ENCODE measurements around the gene ARHGAP42.

Gene ARHGAP42

GRCh38 chr11:100833276-100833675 is 146.2 kb downstream of the ARHGAP42 start:
- DNase-seq (ENCODE audit: low read depth), result no peak

GRCh38 chr11:100835854-100836253 is 148.8 kb downstream of the ARHGAP42 start:
- no peak for DNase-seq (ENCODE audit: low read depth)

- DNase-seq (ENCODE audit: low read depth), result no peak
Observed at GRCh38 chr11:100837311-100837710, 150.2 kb downstream of the ARHGAP42 start.

GRCh38 chr11:100841711-100842407 is 154.8 kb downstream of the ARHGAP42 start:
- DNase-seq (ENCODE audit: low read depth), result no peak

- DNase-seq (ENCODE audit: low read depth), result no peak
Observed at GRCh38 chr11:100847696-100848216, 160.7 kb downstream of the ARHGAP42 start.

- peak; percentile 54 for DNase-seq (ENCODE audit: low read depth)
Observed at GRCh38 chr11:100849009-100849900, 162.2 kb downstream of the ARHGAP42 start.

GRCh38 chr11:100849901-100850235 is 162.8 kb downstream of the ARHGAP42 start:
- DNase-seq (ENCODE audit: low read depth), result no peak

GRCh38 chr11:100851147-100851546 is 164.1 kb downstream of the ARHGAP42 start:
- peak; percentile 85 for DNase-seq (ENCODE audit: low read depth)

GRCh38 chr11:100851584-100852152 is 164.6 kb downstream of the ARHGAP42 start:
- DNase-seq (ENCODE audit: low read depth), result no peak

- DNase-seq (ENCODE audit: low read depth), result peak; percentile 75
Observed at GRCh38 chr11:100855466-100856067, 168.5 kb downstream of the ARHGAP42 start.

GRCh38 chr11:100857236-100858005 is 170.3 kb downstream of the ARHGAP42 start:
- no peak for DNase-seq (ENCODE audit: low read depth)

GRCh38 chr11:100860318-100861155 is 173.4 kb downstream of the ARHGAP42 start:
- no peak for DNase-seq (ENCODE audit: low read depth)

- peak; percentile 42 for DNase-seq (ENCODE audit: low read depth)
Observed at GRCh38 chr11:100861212-100861611, 174.1 kb downstream of the ARHGAP42 start.

- no peak for DNase-seq (ENCODE audit: low read depth)
Observed at GRCh38 chr11:100863080-100863581, 176.0 kb downstream of the ARHGAP42 start.

- DNase-seq (ENCODE audit: low read depth), result no peak
Observed at GRCh38 chr11:100865443-100866065, 178.5 kb downstream of the ARHGAP42 start.

- no peak for DNase-seq (ENCODE audit: low read depth)
Observed at GRCh38 chr11:100866453-100866852, 179.4 kb downstream of the ARHGAP42 start.

GRCh38 chr11:100867606-100868005 is 180.5 kb downstream of the ARHGAP42 start:
- DNase-seq (ENCODE audit: low read depth), result no peak

- DNase-seq (ENCODE audit: low read depth), result no peak
Observed at GRCh38 chr11:100869328-100869727, 182.2 kb downstream of the ARHGAP42 start.

GRCh38 chr11:100870138-100870537 is 183.1 kb downstream of the ARHGAP42 start:
- no peak for DNase-seq (ENCODE audit: low read depth)

All from ELR (cell line).